NB4 (cell line): ENCODE results near the gene LCN2.

Source experiments
- DNase-seq: peaks from one replicate; pipeline ENCODE4 v3.0.0; 2010; ENCODE audit warnings: low read depth
- H3K4me3 ChIP-seq: one replicate; pipeline ENCODE4 v1.5.1; 2011; ENCODE audit warnings: mild to moderate bottlenecking, low read depth, low read length, moderate library complexity
- CTCF ChIP-seq: IDR thresholded peaks from one replicate; pipeline ENCODE4 v1.5.1; 2012; ENCODE audit warnings: low read depth, low read length
- MAX ChIP-seq: IDR thresholded peaks from 2 replicates; pipeline ENCODE4 v1.6.1; 2011; ENCODE audit warnings: low read depth, low read length
- MYC ChIP-seq: IDR thresholded peaks from 2 replicates; pipeline ENCODE4 v1.6.1; 2011; ENCODE audit warnings: low read depth, low read length
- POLR2A ChIP-seq: IDR thresholded peaks from 2 replicates; pipeline ENCODE4 v1.6.1; 2011; ENCODE audit warnings: mild to moderate bottlenecking; ENCODE audit not compliant: insufficient read length; ENCODE audit errors: extremely low read depth

The LCN2 gene

GRCh38 chr9:128174062-128174461 is 24.8 kb downstream of the LCN2 start:
- DNase-seq = no peak
- no peak overlapping the region for H3K4me3 ChIP-seq
- no peak for TF ChIP-seq MYC
- TF ChIP-seq POLR2A = no peak
- no peak for TF ChIP-seq CTCF

- DNase-seq = no peak
- TF ChIP-seq POLR2A = no peak
- no peak for TF ChIP-seq MYC
- TF ChIP-seq MAX = no peak
- no peak for TF ChIP-seq CTCF
- no peak overlapping the region for H3K4me3 ChIP-seq
Measured at GRCh38 chr9:128175102-128175563, 25.9 kb downstream of the LCN2 start.

GRCh38 chr9:128175726-128176125 is 26.5 kb downstream of the LCN2 start:
- no peak overlapping the region for H3K4me3 ChIP-seq
- no peak for TF ChIP-seq CTCF
- no peak for TF ChIP-seq MYC
- TF ChIP-seq MAX = no peak
- no peak for TF ChIP-seq POLR2A
- no peak for DNase-seq

- DNase-seq = no peak
- H3K4me3 ChIP-seq = no peak overlapping the region
- no peak for TF ChIP-seq MYC
- TF ChIP-seq POLR2A = no peak
- no peak for TF ChIP-seq CTCF
- TF ChIP-seq MAX = no peak
Measured at GRCh38 chr9:128178806-128179431, 29.7 kb downstream of the LCN2 start.

GRCh38 chr9:128180001-128180400 is 30.7 kb downstream of the LCN2 start:
- TF ChIP-seq MYC (no peak), CTCF (no peak), MAX (no peak), POLR2A (no peak)
- no peak for DNase-seq

GRCh38 chr9:128180447-128180846 is 31.2 kb downstream of the LCN2 start:
- DNase-seq = no peak
- no peak for TF ChIP-seq CTCF
- TF ChIP-seq POLR2A = no peak
- no peak for TF ChIP-seq MYC
- no peak for TF ChIP-seq MAX
- H3K4me3 ChIP-seq = no peak overlapping the region

More at GRCh38 chr9:128180001-128180400, 30.7 kb downstream of the LCN2 start:
- no peak overlapping the region for H3K4me3 ChIP-seq
